HG03280 (cell line): ENCODE data around the gene HDAC9.

Experiments
- ATAC-seq: cut with Tn5 transposase; IDR thresholded peaks from one replicate; pipeline ENCODE4 v1.9.1; 2021; ENCODE audit warnings: mild to moderate bottlenecking, moderate library complexity; ENCODE audit not compliant: unreplicated experiment

HDAC9 gene

DNA sequence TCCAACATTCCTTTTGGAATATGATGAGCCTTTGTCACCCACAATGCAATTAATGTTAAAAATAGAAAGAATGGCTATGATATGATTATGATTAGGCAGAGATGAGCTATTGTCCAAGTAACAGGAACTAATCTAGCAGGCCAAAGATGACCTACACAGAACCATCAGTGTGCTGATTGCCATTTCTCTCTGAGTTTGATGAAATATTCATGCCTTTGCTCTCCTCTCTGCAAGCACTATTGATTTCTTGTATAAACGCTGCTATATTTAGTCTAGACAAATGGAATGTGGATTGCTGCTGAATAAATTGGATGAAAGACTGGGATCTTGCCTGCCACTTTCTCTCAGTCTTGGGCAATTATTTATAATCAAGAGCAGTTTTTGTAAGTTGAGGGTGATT lies 85.4 kb downstream of the HDAC9 start:
- ATAC-seq = no peak

DNA sequence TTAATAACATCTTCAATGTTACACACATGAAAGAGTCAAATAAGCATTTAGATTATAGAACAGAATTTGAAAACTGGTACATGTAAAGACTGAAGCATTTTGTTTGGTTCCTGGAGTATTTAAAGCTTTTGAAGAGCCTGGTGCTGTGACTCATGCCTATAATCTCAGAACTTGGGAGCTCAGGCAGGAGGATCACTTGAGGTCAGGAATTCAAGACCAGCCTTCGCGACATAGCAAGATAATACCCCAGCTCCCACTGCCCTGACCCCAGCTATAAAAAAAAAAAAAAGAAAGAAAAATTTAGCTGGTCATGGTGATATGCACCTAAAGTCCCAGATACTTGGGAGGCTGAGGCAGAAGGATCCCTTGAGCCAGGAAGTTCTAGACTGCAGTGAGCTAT lies 87.8 kb downstream of the HDAC9 start:
- ATAC-seq = no peak

DNA sequence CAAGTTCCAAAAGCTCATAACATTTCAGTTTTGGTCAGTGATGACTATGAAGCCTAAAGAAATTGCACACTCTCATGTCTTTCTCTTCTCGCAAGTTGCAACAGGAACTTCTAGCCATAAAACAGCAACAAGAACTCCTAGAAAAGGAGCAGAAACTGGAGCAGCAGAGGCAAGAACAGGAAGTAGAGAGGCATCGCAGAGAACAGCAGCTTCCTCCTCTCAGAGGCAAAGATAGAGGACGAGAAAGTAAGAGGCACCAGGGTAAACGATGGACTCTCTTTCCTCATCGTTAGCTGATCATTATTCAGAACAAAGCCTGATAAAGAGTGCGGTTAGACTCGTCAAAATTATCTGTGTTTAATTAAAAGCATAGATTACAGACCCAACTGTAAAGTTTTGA lies 94.7 kb downstream of the HDAC9 start:
- ATAC-seq = no peak

DNA sequence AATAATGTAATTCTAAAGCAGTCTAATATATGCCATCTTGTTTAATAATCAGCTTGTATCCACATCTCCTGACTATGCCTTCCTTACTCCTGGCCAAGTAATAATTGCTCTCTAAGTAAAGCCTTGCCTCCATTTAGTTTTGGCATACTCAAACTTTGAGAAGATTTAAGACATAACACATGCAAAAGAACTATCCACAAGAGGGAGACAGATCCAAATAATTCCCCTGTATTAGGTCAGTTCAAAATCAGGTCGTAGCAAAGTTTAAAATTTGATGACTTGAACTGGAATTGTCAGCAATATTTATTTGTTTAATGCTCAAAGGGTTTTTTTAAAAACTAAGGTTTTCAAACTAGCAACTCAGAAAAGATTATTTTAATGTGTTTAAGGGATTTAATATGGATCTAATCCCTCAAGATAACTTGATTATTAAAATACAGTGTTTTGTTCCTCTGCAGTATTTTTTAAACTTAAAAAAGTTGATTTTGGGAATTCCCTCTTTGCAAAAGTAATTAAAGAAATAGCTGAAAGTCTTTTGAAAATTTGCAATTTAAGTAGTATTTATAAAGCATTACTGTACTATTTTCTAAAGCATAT lies 95.3 kb downstream of the HDAC9 start:
- ATAC-seq = no peak

DNA sequence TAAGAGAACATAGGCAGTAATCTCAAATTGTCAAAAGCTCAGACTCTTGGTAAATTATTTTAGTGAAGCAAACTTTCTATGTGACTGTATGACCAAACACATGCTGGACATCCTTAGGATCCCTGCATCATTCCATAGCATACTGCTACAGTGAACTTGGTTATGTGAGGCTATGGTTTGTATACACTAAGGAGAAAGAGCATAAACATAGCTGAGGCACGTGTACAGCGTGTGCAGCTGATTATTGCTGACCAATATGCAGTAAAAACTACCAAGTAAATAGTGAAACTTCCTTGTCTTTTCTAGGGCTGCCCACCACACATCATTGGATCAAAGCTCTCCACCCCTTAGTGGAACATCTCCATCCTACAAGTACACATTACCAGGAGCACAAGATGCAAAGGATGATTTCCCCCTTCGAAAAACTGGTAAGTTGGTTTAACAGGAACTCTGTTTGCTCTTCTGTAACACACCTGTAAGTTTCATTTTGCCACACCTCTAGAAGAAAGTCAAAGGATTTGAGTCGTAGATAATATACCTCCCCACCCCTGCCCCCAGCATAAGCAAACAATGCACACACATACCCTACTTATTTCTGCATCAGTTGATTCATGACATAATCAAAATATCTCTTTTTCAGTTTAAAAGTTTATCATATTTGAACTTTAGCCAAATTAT lies 98.2 kb downstream of the HDAC9 start:
- no peak for ATAC-seq

DNA sequence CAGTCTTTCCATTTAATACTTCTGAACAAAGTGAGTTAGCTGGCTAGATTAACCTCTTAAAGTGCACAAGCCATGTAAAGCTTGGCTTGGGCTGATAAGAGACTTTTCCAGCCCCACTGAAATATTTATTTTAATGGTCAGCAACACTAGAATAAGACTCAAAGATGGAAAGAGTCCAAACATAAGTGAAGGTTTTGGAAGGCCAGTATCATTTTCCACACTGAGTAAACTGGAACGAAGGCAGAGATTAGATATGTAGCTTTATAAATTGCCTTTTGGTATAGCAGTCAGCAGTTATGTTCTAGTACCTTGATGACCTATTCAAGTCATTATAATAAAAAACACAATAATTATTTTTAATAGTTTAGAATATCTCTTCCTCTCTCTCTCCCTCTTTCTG lies 102.2 kb downstream of the HDAC9 start:
- ATAC-seq = no peak

DNA sequence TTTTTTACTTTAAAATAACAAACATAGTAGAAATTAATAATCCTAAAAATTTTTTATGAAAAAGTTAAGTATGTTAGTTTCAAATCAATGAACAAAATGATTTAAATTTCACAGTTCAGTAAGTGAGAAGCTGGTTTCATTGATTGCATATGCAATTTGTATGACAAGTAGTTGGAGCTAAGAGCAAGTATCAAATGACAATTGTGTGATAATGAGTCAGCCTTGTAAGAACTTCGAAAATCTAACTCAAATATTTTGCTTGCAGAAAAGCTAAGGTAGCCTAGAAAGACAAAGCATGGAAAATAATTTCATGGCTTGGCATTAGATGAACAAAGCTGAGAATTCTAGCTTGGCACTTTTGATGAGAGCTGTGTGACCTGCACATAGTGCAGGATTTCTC lies 111.5 kb downstream of the HDAC9 start:
- ATAC-seq = no peak

DNA sequence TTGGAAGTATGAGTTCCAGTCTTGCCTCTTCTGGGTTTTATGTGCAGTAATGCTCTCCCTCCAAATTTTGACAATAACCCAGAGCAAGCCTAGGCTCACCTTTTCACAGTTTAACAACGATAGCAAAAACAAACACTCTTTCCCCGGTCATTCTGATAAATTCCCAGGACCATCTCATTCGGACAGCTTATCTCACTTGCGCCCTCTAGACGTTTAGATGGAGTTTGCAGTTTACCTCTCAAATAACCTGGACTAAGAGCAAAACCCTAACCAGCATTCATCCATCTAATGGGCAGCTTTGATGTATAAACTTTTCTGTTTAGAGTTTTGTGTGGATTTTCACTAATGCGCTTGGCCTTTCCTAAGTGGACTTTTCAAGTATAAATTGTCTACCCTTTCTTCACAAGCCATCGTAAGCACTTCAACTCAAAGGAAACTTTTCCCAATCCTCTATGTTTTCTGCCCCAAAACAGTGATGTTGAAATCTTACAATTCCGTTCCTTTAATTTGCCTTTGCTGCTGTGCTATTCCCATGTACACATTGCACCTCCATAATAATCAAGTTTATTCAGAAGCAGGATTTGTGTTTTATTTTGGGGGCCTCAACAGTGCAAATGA lies 114.9 kb downstream of the HDAC9 start:
- peak; percentile 62 for ATAC-seq

DNA sequence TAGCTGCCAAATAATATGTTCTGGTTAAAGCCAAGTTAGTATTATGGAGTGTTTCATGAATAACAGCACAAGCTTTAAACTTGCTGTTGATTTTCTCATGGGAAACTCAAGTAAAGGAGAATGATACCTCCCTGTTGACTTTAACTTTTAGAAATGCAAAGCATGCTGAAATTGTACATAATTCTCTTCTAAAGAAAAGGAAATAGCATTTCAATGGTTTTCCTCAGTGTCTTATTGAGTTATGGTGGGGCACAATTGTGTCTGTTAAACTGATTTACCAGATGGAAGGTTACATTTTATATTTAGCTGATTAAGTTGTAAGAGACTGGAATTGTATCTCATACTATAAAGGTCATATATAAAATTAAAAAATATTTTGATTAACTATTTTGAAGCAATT lies 119.3 kb downstream of the HDAC9 start:
- no peak for ATAC-seq

DNA sequence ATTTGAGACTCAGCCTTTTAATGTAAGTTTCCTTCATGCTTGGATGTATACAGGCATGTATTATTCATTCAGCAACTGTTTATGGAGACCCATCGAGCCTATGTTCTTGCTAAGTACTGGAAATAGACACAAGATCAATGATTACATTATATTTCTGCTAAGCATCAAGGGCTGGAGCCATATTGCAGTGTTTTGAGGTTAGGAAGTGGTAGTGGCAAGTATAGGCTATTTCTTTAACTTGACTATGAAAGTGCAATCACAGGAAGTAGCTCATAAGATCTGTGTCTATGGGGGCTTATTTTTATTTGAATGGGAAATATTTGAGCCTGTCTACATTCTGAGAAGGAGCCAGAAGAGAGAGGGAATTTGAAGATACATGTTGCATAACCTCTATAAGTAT lies 123.8 kb downstream of the HDAC9 start:
- ATAC-seq = no peak

DNA sequence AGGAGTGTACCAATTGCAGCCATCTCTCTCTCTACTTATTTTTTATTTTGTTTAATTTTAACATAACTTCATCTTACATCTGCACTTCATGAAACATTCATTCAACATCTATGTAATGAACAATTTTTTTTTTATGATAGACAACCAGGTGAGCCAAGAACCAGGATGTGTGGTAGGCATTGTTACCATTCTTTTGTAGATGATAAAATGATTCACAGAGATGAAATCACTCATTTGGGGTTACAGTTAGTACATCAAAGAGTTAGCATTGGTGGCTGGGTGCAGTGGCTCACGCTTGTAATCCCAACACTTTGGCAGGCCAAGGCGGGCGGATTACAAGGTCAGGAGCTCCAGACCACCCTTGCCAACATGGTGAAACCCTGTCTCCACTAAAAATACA lies 127.8 kb downstream of the HDAC9 start:
- ATAC-seq = no peak

DNA sequence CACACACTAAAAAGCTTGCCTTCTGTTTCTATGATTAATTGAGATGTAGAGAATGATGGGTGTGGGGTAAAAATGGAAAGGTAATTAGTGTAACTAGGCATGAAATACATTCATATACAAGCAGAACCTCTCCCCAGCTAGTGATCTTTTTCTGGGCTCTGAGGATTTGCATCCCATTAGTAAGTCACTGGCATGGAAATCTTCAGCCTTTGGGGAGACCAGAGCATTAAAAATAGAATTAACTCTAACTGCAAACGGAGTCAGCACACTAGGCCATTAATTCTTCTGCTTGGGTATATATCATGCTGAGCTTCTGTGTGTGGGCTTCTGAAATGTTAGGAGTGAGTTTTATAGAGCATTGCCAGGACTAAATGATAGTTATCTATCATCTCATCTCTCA lies 128.9 kb downstream of the HDAC9 start:
- no peak for ATAC-seq

DNA sequence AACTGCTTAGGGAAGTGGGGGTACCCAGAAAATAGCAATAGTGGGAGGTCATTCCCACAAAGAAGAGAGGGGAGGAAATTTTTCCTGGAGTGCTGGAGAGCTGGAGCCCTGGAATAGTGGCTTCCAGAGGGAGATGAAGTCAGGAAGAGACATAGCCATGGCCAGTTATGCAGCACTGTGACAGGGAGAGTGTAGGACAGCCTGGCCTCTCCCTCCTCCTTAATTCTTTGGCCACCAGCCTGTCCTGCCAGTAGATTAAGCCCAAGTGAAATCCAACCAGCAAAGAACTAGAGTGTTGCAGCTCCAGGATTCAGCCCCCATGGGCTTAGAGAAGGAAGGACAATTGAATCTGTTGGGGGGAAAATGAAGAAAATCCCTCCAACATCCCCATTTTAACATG lies 130.5 kb downstream of the HDAC9 start:
- no peak for ATAC-seq

DNA sequence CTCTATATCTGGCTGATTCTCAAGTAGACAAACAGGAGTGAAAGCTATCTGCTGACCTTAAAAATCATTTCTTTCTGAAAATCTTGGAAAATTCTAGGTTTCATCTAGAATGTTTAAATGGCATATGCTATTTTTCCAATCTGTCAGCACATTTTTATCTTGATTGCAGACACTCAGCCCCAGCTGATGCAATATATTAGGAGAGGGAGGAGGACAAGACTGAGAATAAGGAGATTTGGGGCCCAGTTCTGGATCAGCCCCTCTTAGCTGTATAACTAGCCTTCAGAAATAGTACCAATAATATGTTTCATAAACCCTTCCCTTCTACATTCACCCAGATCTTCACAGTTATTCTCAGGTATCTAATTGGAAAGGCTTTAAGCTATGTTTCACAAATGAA lies 131.2 kb downstream of the HDAC9 start:
- ATAC-seq = no peak

DNA sequence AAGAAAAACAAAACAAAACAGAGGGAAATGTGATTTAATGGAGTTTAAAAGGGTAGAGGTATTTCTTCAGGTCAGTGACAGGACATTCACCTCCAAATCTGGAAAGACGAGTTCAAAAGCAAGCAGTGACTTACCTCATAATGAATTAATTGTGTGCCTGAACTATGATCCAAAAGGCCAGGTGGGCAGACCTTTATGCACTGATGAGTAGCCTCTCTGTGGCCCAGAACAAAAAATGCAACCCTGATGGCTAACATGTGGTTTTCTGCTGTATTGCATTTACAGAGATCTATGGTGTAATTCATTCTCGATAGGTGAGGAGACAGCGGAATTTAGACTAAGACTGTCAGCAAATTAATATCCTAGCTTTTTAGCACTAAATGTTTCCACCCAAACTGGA lies 142.0 kb downstream of the HDAC9 start:
- ATAC-seq = no peak

DNA sequence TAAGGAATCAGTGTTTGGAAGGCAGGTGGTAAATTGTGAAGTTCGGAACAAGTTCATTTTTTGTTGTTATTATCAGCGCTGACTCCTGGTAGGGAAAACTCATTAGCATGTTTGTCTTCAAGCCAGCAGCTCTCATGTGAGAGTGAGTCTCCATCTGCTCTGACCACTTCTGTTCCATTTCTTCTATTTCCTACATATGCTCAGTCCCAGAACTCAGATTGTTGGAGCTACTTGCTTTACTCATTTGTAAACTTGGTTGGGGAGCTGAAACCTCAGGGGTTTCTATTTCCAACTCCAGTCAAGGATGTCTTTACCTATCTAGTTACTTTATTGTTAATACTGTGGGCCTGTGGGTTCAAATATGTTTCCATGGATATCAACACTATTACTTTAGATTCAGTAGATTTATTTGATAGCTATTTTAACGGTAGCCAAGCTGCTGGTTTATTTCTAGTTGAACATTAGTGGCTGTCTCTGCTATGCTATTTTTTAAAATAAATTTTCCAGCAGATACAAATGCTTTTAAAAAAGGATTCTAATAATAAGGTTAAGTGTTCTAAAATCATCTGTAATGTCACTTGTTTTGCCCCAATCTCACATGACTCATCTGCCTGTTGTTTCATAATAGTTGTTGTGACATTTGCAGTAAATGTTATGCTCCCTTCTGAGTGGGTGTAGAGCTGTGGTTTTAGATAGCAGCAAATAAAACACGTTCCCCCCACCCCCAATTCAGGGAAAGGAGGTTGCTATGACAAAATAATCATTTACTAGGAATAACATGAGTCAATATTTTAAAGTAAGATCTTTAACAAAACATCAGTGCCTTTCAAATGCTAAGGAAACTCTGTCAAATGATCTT lies 143.3 kb downstream of the HDAC9 start:
- ATAC-seq = no peak

DNA sequence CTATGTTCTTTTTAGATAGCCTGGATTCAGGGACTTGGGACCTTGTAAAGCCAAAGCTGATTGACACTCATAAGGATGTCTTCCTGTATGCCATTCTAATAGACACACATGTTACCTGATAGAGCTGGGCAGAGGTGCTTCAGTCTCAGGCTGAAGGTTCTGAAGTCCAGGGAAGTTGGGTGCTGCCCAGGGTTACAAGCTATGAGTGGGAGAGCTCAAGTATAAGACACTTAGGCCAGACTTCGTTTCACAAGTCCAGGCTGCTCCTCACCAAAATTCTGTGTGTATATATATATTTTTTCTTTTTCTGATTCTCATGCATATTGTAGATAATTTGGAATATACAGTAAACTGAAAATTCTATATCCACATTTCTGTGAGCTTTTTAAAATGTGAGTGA lies 144.2 kb downstream of the HDAC9 start:
- no peak for ATAC-seq

DNA sequence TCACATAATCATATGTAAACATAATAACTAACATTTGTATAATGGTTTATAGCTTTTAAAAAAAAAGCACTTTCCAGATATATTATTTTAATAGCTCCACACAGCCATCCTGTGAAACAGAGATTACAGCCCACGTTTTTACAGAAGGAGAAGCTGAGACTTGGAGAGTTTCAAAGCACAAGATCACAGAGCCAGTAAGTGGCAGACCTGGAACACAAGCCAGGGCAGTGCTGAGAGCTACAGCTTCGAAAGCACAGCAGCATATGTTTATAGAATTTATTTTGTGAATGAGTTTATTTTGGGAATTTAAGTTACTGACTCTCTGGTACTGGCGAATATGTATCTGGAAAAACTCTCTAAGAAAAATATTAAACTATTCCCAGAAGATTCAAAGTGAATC lies 149.4 kb downstream of the HDAC9 start:
- ATAC-seq = no peak

DNA sequence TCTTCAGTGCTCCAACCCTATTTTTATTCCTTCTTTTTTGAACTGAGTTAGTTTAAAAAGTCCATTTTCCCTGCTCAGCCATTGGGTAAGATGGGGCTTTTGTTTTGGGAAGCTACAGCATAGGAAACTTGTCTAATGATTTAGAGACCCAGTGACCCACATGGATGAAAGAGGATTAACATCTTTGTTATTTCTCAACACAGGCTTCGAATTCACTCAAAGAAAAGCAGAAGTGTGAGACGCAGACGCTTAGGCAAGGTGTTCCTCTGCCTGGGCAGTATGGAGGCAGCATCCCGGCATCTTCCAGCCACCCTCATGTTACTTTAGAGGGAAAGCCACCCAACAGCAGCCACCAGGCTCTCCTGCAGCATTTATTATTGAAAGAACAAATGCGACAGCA lies 152.0 kb downstream of the HDAC9 start:
- ATAC-seq = no peak

DNA sequence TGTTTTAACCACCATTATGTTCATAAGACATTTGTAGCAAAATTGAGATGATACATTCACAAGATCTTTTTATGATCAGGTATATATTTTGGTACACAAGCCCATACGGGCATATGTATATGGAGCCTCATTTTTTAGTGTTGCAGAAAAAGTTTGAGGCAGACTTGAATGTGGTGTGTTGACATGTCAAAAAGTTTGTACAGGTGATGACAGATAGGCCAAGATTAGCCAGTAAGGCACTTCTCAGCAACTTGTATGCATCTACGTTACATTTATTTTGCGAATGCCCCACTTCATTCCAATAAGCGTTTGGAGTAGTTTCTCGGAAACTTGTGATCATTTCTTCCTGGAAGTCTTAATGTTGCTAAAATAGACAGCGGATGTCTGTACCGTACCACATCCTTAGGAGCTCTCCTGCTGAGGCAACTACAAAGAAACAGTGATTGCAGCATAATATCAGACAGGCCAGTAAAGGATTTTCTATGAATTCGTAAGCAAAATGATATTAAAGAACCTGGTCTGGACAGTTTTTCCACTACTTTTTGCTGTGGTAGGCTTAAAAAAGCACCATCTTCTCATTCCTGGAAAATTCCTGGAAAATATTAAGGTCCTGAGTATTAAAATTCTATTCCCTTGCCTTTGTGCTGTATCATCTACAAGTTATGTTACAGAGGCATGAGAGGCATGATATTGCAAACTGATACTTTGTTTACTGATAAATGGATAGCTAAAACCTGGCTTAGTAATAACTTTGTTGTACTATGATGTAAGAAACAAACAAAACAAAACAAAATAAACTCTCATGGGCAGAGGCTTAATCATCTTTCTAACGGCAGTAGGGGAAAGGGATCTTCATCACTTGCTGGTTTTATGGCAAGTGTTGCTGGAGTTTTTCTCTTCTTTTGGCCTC lies 153.6 kb downstream of the HDAC9 start:
- ATAC-seq = no peak
